HG02571 (cell line): ENCODE results near the gene POLDIP2.

Source experiments
- ATAC-seq: cut with Tn5 transposase; IDR thresholded peaks from one replicate; pipeline ENCODE4 v1.9.1; 2021; ENCODE audit warnings: mild to moderate bottlenecking, moderate library complexity; ENCODE audit not compliant: unreplicated experiment

The POLDIP2 gene

GRCh38 chr17:28390984-28391383 lies 33.7 kb upstream of the POLDIP2 start:
- no peak for ATAC-seq

GRCh38 chr17:28390563-28390962 lies 33.2 kb upstream of the POLDIP2 start:
- ATAC-seq, result no peak

- no peak for ATAC-seq
Measured at GRCh38 chr17:28390141-28390540, 32.8 kb upstream of the POLDIP2 start.

- no peak for ATAC-seq
Measured at GRCh38 chr17:28388106-28388505, 30.8 kb upstream of the POLDIP2 start.

- no peak for ATAC-seq
Measured at GRCh38 chr17:28386391-28386790, 29.1 kb upstream of the POLDIP2 start.

- ATAC-seq, result no peak
Measured at GRCh38 chr17:28385406-28385805, 28.1 kb upstream of the POLDIP2 start.

- ATAC-seq, result no peak
Measured at GRCh38 chr17:28385037-28385400, 27.7 kb upstream of the POLDIP2 start.

GRCh38 chr17:28384281-28385036 lies 27.1 kb upstream of the POLDIP2 start:
- ATAC-seq, result no peak

- ATAC-seq, result no peak
Measured at GRCh38 chr17:28381141-28381825, 24.0 kb upstream of the POLDIP2 start.

- ATAC-seq, result no peak
Measured at GRCh38 chr17:28379814-28380801, 22.8 kb upstream of the POLDIP2 start.

GRCh38 chr17:28372945-28373274 lies 15.6 kb upstream of the POLDIP2 start:
- no peak for ATAC-seq

GRCh38 chr17:28372203-28372944 lies 15.0 kb upstream of the POLDIP2 start:
- peak; percentile 9 for ATAC-seq

- peak; percentile 83 for ATAC-seq
Measured at GRCh38 chr17:28371245-28372202, 14.2 kb upstream of the POLDIP2 start, which contains the start of gene SARM1. TSS of gene SARM1 (plus strand) at chr17:28371694. CDS start at chr17:28372033, 339 bp downstream.

GRCh38 chr17:28370744-28371103 lies 13.4 kb upstream of the POLDIP2 start:
- ATAC-seq, result no peak

- ATAC-seq, result no peak
Measured at GRCh38 chr17:28370035-28370743, 12.9 kb upstream of the POLDIP2 start, which contains the start of gene VTN. TSS of gene VTN (minus strand) at chr17:28370307. CDS start at chr17:28370203, 104 bp downstream.

- ATAC-seq, result no peak
Measured at GRCh38 chr17:28369684-28370034, 12.3 kb upstream of the POLDIP2 start.

- ATAC-seq, result no peak
Measured at GRCh38 chr17:28368915-28369683, 11.8 kb upstream of the POLDIP2 start.

GRCh38 chr17:28368306-28368831 lies 11.0 kb upstream of the POLDIP2 start:
- no peak for ATAC-seq
